MCF 10A (cell line): ENCODE measurements around the gene LSM12. TPM values are rescaled to one million over a fixed set of nuclear protein-coding genes. Genes with fewer than 3 reads are reported as not detected.

ENCODE experiments used
- BruUV-seq: library from RNA; stranded (reverse); fragments of 400-500 nt; replicated peaks from 2 replicates; lab custom pipeline; 2021; lab: Mats Ljungman, UMichigan
- CTCF ChIA-PET: fragments of 300-600 bp; sonication (Branson Sonifier 250); formaldehyde crosslinking; extraction: SDS; loops from one replicate; lab custom pipeline; 2021; ENCODE audit warnings: antibody characterized with exemption, inconsistent platforms; lab: Yijun Ruan, JAX
- POLR2A ChIA-PET: fragments of 300-600, 350-650 bp; sonication (Branson Sonifier 250); formaldehyde crosslinking; extraction: SDS; loops from one replicate; lab custom pipeline; 2020; ENCODE audit warnings: antibody characterized with exemption, inconsistent platforms; lab: Yijun Ruan, JAX
- DNase-seq: peaks from one replicate; pipeline ENCODE4 v3.0.0-alpha.2; 2018; ENCODE audit not compliant: unreplicated experiment
- H3K27ac Mint-ChIP-seq: one replicate; pipeline ENCODE4 v1.8.0; 2022; ENCODE audit warnings: mild to moderate bottlenecking, low read depth, mixed read lengths; ENCODE audit not compliant: unreplicated experiment
- H3K27me3 Mint-ChIP-seq: one replicate; pipeline ENCODE4 v1.8.0; 2022; ENCODE audit warnings: mixed read lengths; ENCODE audit not compliant: insufficient read depth, unreplicated experiment
- H3K36me3 Mint-ChIP-seq: one replicate; pipeline ENCODE4 v1.8.0; 2022; ENCODE audit warnings: mild to moderate bottlenecking, moderate library complexity, mixed read lengths; ENCODE audit not compliant: insufficient read depth, unreplicated experiment
- H3K4me1 Mint-ChIP-seq: one replicate; pipeline ENCODE4 v1.8.0; 2022; ENCODE audit warnings: mixed read lengths; ENCODE audit not compliant: insufficient read depth, unreplicated experiment
- H3K4me3 Mint-ChIP-seq: one replicate; pipeline ENCODE4 v1.8.0; 2022; ENCODE audit warnings: mild to moderate bottlenecking, moderate library complexity, mixed read lengths; ENCODE audit not compliant: unreplicated experiment
- H3K9me3 Mint-ChIP-seq: one replicate; pipeline ENCODE4 v1.8.0; 2022; ENCODE audit warnings: mixed read lengths; ENCODE audit not compliant: unreplicated experiment
- CTCF ChIP-seq: fragments of 200-600 bp; IDR thresholded peaks from one replicate; pipeline ENCODE4 v1.8.0; 2022; ENCODE audit warnings: antibody characterized with exemption, mild to moderate bottlenecking; ENCODE audit not compliant: unreplicated experiment
- intact Hi-C: fragments of 100-400 bp; cut with micrococcal nuclease; formaldehyde crosslinking; loops from 2 replicates; pipeline ENCODE4 v1.14.1; 2022
- total RNA-seq: library from RNA; stranded (reverse); gene quantifications from 2 replicates; pipeline ENCODE4 v1.2.3, GENCODE V29; 2022

LSM12 gene
- total RNA-seq, 1 experiment from 2014 or later, result 101 TPM

- CTCF ChIA-PET, result interaction anchor here (1.2 to 3.5 kb wide), 2 partner anchors 18 to 20 kb away, joined by 3 to 15 read pairs; no protein-coding TSS in a partner anchor
- Mint-ChIP-seq H3K27ac (no peak overlapping the region), H3K9me3 (no peaks in the 10 kb centered on the region), H3K27me3 (no peaks in the 10 kb centered on the region), H3K4me1 (peaks cover 14% of the 10 kb centered on the region), H3K36me3 (peaks cover 83% of the 10 kb centered on the region), H3K4me3 (no peak overlapping the region)
- BruUV-seq, result no TSS peak
- no peak for TF ChIP-seq CTCF
- POLR2A ChIA-PET, result interaction anchor here (0.6 to 1.9 kb wide), 3 partner anchors 10 to 77 kb away, joined by 3 to 7 read pairs (median 3); no protein-coding TSS in a partner anchor
- no peak for DNase-seq
- intact Hi-C loops, result no loop called here
Measured at GRCh38 chr17:44061446-44061845, 5.0 kb downstream of the LSM12 start.

- DNase-seq, result no peak
- TF ChIP-seq CTCF, result no peak
- Mint-ChIP-seq H3K27me3 (no peaks in the 10 kb centered on the region), H3K9me3 (no peaks in the 10 kb centered on the region), H3K4me1 (peaks cover 12% of the 10 kb centered on the region), H3K4me3 (no peak overlapping the region), H3K36me3 (peaks cover 89% of the 10 kb centered on the region), H3K27ac (no peak overlapping the region)
- CTCF ChIA-PET, result interaction anchor here (1.5 to 3.5 kb wide), 2 partner anchors 16 to 18 kb away, joined by 6 to 15 read pairs; no protein-coding TSS in a partner anchor
- intact Hi-C loops, result no loop called here
- no TSS peak for BruUV-seq
- POLR2A ChIA-PET, result interaction anchor here (1.9 kb wide), 1 partner anchor 12 kb away, joined by 7 read pairs; no protein-coding TSS in a partner anchor
Measured at GRCh38 chr17:44059101-44059892, 7.2 kb downstream of the LSM12 start.

GRCh38 chr17:44053125-44053872 is 13.2 kb downstream of the LSM12 start:
- H3K27ac Mint-ChIP-seq, result peak overlapping the region; percentile 65

More at GRCh38 chr17:44053125-44053872, 13.2 kb downstream of the LSM12 start:
- CTCF ChIA-PET, result no interaction called here
- Mint-ChIP-seq H3K27me3 (no peaks in the 10 kb centered on the region), H3K4me1 (no peaks in the 10 kb centered on the region), H3K9me3 (no peaks in the 10 kb centered on the region), H3K4me3 (no peak overlapping the region), H3K36me3 (peaks cover 82% of the 10 kb centered on the region)
- BruUV-seq, result no TSS peak
- intact Hi-C loops, result no loop called here
- DNase-seq, result no peak
- no peak for TF ChIP-seq CTCF
- POLR2A ChIA-PET, result interaction anchor here (0.6 kb wide), 1 partner anchor 447 kb away, joined by 3 read pairs; no protein-coding TSS in a partner anchor
